ENCODE data around the gene PIGR. TPM values are rescaled to one million over a fixed set of nuclear protein-coding genes. Genes with fewer than 3 reads are reported as not detected.

The PIGR gene
- total RNA-seq, 1 experiment from 2014 or later: not detected

GRCh38 chr1:206949208-206949607 is 2.9 kb upstream of the PIGR start:
- ChIA-PET POLR2A (ENCODE audit: low non-redundant PET) (no interaction called here), CTCF (no interaction called here)
- H3K9me3 ChIP-seq (ENCODE audit: low read depth, low read length, poor library complexity, severe bottlenecking): no peaks in the 10 kb centered on the region
- peaks cover 36% of the 10 kb centered on the region for H3K27me3 ChIP-seq (replicated peaks; ENCODE audit: insufficient read depth, low read depth, low read length, poor library complexity)
- H3K4me3 ChIP-seq (ENCODE audit: low read depth, low read length, poor library complexity, severe bottlenecking): no peak overlapping the region
- TF ChIP-seq EZH2 (IDR thresholded peaks at IDR 0.05; ENCODE audit: borderline replicate concordance, low read depth, low read length, poor library complexity, severe bottlenecking) (no peak), CTCF (conservative IDR thresholded peaks at IDR 0.05; ENCODE audit: low read depth, low read length) (no peak)
- no peak for DNase-seq (ENCODE audit: low spot score)
- H3K27ac ChIP-seq (ENCODE audit: low read depth, low read length, poor library complexity, severe bottlenecking): no peak overlapping the region
- no peaks in the 10 kb centered on the region for H3K4me1 ChIP-seq (ENCODE audit: insufficient read depth, low read length, poor library complexity, severe bottlenecking)
- BruUV-seq (replicated peaks): no TSS peak
- no peaks in the 10 kb centered on the region for H3K36me3 ChIP-seq (ENCODE audit: insufficient read depth, low read length, poor library complexity, severe bottlenecking)
- intact Hi-C loops (cut with micrococcal nuclease; ENCODE audit: unreplicated experiment): no loop called here

DNA sequence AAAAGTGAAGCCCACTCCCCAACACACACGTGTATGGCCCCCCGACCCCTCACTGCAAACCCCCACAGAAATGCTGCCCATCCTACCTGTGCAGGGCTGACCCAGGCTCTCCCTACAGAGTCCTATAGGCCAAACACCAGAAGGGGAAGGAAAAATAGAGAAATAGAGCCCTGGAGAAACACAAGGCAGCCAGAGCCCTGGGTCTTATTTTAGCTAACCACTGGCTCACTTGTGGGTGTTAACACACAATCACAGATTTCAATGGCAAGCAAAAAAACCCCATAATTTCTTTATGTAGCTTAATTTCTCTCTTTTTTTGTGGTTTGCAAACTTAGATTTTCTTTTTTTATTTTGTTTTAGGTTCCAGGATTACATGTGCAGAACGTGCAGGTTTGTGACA is 989 bp upstream of the PIGR start:
- DNase-seq (ENCODE audit: low spot score): no peak
- BruUV-seq (replicated peaks): no TSS peak
- no peaks in the 10 kb centered on the region for H3K36me3 ChIP-seq (ENCODE audit: insufficient read depth, low read length, poor library complexity, severe bottlenecking)
- intact Hi-C loops (cut with micrococcal nuclease; ENCODE audit: unreplicated experiment): no loop called here
- TF ChIP-seq CTCF (conservative IDR thresholded peaks at IDR 0.05; ENCODE audit: low read depth, low read length) (no peak), EZH2 (IDR thresholded peaks at IDR 0.05; ENCODE audit: borderline replicate concordance, low read depth, low read length, poor library complexity, severe bottlenecking) (no peak)
- H3K27ac ChIP-seq (ENCODE audit: low read depth, low read length, poor library complexity, severe bottlenecking): no peak overlapping the region
- H3K4me3 ChIP-seq (ENCODE audit: low read depth, low read length, poor library complexity, severe bottlenecking): no peak overlapping the region
- CTCF ChIA-PET: no interaction called here
- no peaks in the 10 kb centered on the region for H3K4me1 ChIP-seq (ENCODE audit: insufficient read depth, low read length, poor library complexity, severe bottlenecking)
- no peaks in the 10 kb centered on the region for H3K9me3 ChIP-seq (ENCODE audit: low read depth, low read length, poor library complexity, severe bottlenecking)
- peaks cover 54% of the 10 kb centered on the region for H3K27me3 ChIP-seq (replicated peaks; ENCODE audit: insufficient read depth, low read depth, low read length, poor library complexity)
- POLR2A ChIA-PET (ENCODE audit: low non-redundant PET): no interaction called here

GRCh38 chr1:206945779-206946178 is 487 bp downstream of the PIGR start:
- ChIA-PET POLR2A (ENCODE audit: low non-redundant PET) (no interaction called here), CTCF (no interaction called here)
- TF ChIP-seq CTCF (conservative IDR thresholded peaks at IDR 0.05; ENCODE audit: low read depth, low read length) (no peak), EZH2 (IDR thresholded peaks at IDR 0.05; ENCODE audit: borderline replicate concordance, low read depth, low read length, poor library complexity, severe bottlenecking) (no peak)
- H3K27ac ChIP-seq (ENCODE audit: low read depth, low read length, poor library complexity, severe bottlenecking): no peak overlapping the region
- no peaks in the 10 kb centered on the region for H3K4me1 ChIP-seq (ENCODE audit: insufficient read depth, low read length, poor library complexity, severe bottlenecking)
- no TSS peak for BruUV-seq (replicated peaks)
- H3K9me3 ChIP-seq (ENCODE audit: low read depth, low read length, poor library complexity, severe bottlenecking): no peaks in the 10 kb centered on the region
- no peaks in the 10 kb centered on the region for H3K36me3 ChIP-seq (ENCODE audit: insufficient read depth, low read length, poor library complexity, severe bottlenecking)
- H3K4me3 ChIP-seq (ENCODE audit: low read depth, low read length, poor library complexity, severe bottlenecking): no peak overlapping the region
- H3K27me3 ChIP-seq (replicated peaks; ENCODE audit: insufficient read depth, low read depth, low read length, poor library complexity): peaks cover 56% of the 10 kb centered on the region
- intact Hi-C loops (cut with micrococcal nuclease; ENCODE audit: unreplicated experiment): no loop called here
- no peak for DNase-seq (ENCODE audit: low spot score)

All from A673 (cell line).